HepG2 (cell line): ENCODE results near the gene HES6. TPM values are rescaled to one million over a fixed set of nuclear protein-coding genes. Genes with fewer than 3 reads are reported as not detected.

Experiments used
- CBX2 ChIP-seq, 2 experiments: fragments of 200-600 bp in 1 of 2; sonication (generic); formaldehyde crosslinking in 1 of 2; IDR thresholded peaks; 2 replicates each; pipeline versions ENCODE4 v1.7.0 to v1.8.1; 2018 to 2022; ENCODE audit warnings: low read depth in 2 of 2, low read length in 1 of 2, mild to moderate bottlenecking in 1 of 2, missing genetic modification reagents in 1 of 2
- DPF2 ChIP-seq: sonication (generic); formaldehyde crosslinking; IDR thresholded peaks from 2 replicates; pipeline ENCODE4 v1.4.0; 2020; ENCODE audit warnings: mild to moderate bottlenecking, low read depth, missing genetic modification reagents, borderline replicate concordance
- FLYWCH1 ChIP-seq: sonication (generic); formaldehyde crosslinking; IDR thresholded peaks from 2 replicates; pipeline ENCODE4 v1.8.1; 2023; ENCODE audit warnings: mild to moderate bottlenecking, missing genetic modification reagents
- FOXJ3 ChIP-seq: sonication (generic); formaldehyde crosslinking; IDR thresholded peaks from 2 replicates; pipeline ENCODE4 v1.4.0; 2020; ENCODE audit warnings: missing genetic modification reagents, mild to moderate bottlenecking, borderline replicate concordance
- FOXP1 ChIP-seq, 2 experiments: fragments of 450-650 bp in 1 of 2; IDR thresholded peaks; 2 replicates each; pipeline ENCODE4 v1.6.1; 2017 to 2018; ENCODE audit warnings: antibody characterized with exemption in 1 of 2
- GATA4 ChIP-seq: sonication (generic); IDR thresholded peaks from 2 replicates; pipeline ENCODE4 v1.6.1; 2016; ENCODE audit warnings: antibody characterized with exemption, low read depth, borderline replicate concordance
- HMG20B ChIP-seq: conservative IDR thresholded peaks from 2 replicates; pipeline ENCODE4 v1.6.1; 2016; ENCODE audit warnings: missing genetic modification reagents, missing compliant biosample characterization
- PRMT3 ChIP-seq: sonication (generic); formaldehyde crosslinking; IDR thresholded peaks from 2 replicates; pipeline ENCODE4 v1.8.1; 2022; ENCODE audit warnings: low read depth, mild to moderate bottlenecking, moderate library complexity, missing genetic modification reagents, borderline replicate concordance
- PTBP1 ChIP-seq: fragments of 200-400 bp; formaldehyde crosslinking; IDR thresholded peaks from 2 replicates; pipeline ENCODE4 v1.6.1; 2018; ENCODE audit warnings: low read length, low read depth; ENCODE audit not compliant: poor library complexity, severe bottlenecking
- SIX1 ChIP-seq: sonication (generic); formaldehyde crosslinking; IDR thresholded peaks from 2 replicates; pipeline ENCODE4 v1.4.0; 2020; ENCODE audit warnings: missing genetic modification reagents, borderline replicate concordance
- SP4 ChIP-seq: sonication (generic); formaldehyde crosslinking; IDR thresholded peaks from 2 replicates; pipeline ENCODE4 v1.8.1; 2023; ENCODE audit warnings: mild to moderate bottlenecking, missing genetic modification reagents
- TEAD2 ChIP-seq: sonication (generic); formaldehyde crosslinking; IDR thresholded peaks from 2 replicates; pipeline ENCODE4 v1.9.0; 2021; ENCODE audit warnings: missing genetic modification reagents
- ZFP62 ChIP-seq: sonication (generic); formaldehyde crosslinking; IDR thresholded peaks from 2 replicates; pipeline ENCODE4 v1.4.0; 2020; ENCODE audit warnings: missing genetic modification reagents
- ZNF577 ChIP-seq: sonication (generic); formaldehyde crosslinking; IDR thresholded peaks from 2 replicates; pipeline ENCODE4 v1.4.0; 2020; ENCODE audit warnings: mild to moderate bottlenecking, low read depth, missing genetic modification reagents, borderline replicate concordance
- polyA plus RNA-seq, 8 experiments: library from polyadenylated mRNA; depleted of rRNA in 3 of 8; stranded (reverse) in 7 of 8; unstranded in 1 of 8; fragments of >200 nt; fragmentation: Illumina TruSeq in 4 of 8; extraction: Trizol in 4 of 8; gene quantifications; 2 replicates each; pipeline versions ENCODE4 v1.2.1 to v1.2.3, GENCODE V29; 2011 to 2016; ENCODE audit warnings: low read depth in 4 of 8, missing spikeins in 1 of 8, mixed read lengths in 1 of 8; ENCODE audit not compliant: insufficient read depth in 1 of 8
- total RNA-seq, 5 experiments: library from RNA; depleted of rRNA; stranded (reverse); fragments of >200 nt; fragmentation: Illumina TruSeq; extraction: Trizol; gene quantifications; 2 replicates each; pipeline ENCODE4 v1.2.3, GENCODE V29; 2016; ENCODE audit warnings: low read depth in 1 of 5
- TF ChIP-seq, protein P1 (sequence below): IDR thresholded peaks from 2 replicates; pipeline ENCODE4 v1.6.1; 2012; ENCODE audit warnings: low read length, improper control_type of control experiment
- TF ChIP-seq, protein P2 (sequence below): sonication (generic); formaldehyde crosslinking; IDR thresholded peaks from 2 replicates; pipeline ENCODE4 v1.5.0; 2020; ENCODE audit warnings: mild to moderate bottlenecking, missing genetic modification reagents
- TF ChIP-seq, protein P3 (sequence below): sonication (generic); formaldehyde crosslinking; IDR thresholded peaks from 2 replicates; pipeline ENCODE4 v1.4.0; 2020; ENCODE audit warnings: mild to moderate bottlenecking, missing genetic modification reagents

Gene HES6
- total and polyA plus RNA-seq, 2 of the 13 experiments (the other 11 are each of a cell fraction or from before 2014, with no cell fraction given), result 19.5 to 82.8 TPM

DNA sequence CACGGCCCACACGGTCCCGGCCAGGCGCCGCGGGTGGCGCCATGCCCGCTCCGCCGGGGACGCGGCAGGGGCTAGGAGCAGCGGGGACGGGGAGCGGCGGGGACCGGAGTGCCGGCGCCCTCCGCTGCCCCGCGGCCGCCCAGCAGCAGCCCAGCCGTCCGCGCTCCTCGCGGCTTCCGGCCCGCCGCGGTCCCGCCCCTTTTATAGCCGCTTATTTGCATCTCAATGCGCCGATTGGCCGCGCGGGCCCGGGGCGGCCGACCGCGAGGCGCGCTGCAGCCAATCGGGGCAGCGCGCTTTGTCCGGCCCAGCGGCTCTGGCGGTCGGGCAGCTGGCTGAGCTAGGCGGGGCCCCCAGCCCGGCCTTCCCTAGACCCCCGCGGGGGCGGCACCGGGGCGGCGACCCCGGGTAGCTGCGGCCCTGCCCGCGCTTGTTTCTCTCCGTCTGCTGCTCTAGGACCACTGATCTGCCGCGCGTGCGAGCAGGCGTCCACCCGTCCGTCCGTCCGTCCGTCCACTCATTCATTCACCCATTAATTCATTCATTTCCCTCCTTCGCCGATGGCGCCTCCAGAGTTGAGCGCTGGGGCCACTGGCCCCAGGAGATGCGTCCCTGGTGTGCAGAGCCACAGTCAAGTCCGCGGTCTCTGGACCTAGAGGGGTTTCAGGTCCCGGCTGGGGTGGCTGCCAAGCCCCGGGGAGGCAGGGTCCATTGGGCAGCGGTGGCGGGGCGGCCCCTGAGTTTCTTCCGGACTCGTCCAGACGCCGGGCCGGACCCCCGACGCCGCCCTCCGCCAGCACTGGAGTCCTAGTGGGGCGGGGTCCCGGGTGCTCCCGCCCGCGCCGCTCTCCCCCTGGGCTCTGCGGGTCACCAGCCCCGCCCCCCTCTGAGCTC is at the start of gene HES6 (continued):
- TF ChIP-seq, protein P1, sequence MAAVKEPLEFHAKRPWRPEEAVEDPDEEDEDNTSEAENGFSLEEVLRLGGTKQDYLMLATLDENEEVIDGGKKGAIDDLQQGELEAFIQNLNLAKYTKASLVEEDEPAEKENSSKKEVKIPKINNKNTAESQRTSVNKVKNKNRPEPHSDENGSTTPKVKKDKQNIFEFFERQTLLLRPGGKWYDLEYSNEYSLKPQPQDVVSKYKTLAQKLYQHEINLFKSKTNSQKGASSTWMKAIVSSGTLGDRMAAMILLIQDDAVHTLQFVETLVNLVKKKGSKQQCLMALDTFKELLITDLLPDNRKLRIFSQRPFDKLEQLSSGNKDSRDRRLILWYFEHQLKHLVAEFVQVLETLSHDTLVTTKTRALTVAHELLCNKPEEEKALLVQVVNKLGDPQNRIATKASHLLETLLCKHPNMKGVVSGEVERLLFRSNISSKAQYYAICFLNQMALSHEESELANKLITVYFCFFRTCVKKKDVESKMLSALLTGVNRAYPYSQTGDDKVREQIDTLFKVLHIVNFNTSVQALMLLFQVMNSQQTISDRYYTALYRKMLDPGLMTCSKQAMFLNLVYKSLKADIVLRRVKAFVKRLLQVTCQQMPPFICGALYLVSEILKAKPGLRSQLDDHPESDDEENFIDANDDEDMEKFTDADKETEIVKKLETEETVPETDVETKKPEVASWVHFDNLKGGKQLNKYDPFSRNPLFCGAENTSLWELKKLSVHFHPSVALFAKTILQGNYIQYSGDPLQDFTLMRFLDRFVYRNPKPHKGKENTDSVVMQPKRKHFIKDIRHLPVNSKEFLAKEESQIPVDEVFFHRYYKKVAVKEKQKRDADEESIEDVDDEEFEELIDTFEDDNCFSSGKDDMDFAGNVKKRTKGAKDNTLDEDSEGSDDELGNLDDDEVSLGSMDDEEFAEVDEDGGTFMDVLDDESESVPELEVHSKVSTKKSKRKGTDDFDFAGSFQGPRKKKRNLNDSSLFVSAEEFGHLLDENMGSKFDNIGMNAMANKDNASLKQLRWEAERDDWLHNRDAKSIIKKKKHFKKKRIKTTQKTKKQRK, result no peak
- TF ChIP-seq GATA4 (peak; percentile 84; the same call in 1 of the 2 replicates), SIX1 (CRISPR knock-in tag) (no peak), PRMT3 (CRISPR knock-in tag) (no peak), ZFP62 (CRISPR knock-in tag) (no peak; the same call in 1 of the 2 replicates), FLYWCH1 (CRISPR knock-in tag) (no peak), SP4 (CRISPR knock-in tag) (peak; percentile 87), FOXJ3 (CRISPR knock-in tag) (no peak), TEAD2 (CRISPR knock-in tag) (no peak), CBX2 (IDR thresholded peaks at IDR 0.05; ENCODE audit: low read depth, low read length) (no peak), CBX2 (CRISPR knock-in tag; IDR thresholded peaks at IDR 0.05; ENCODE audit: low read depth) (no peak), ZNF577 (CRISPR knock-in tag) (no peak), DPF2 (CRISPR knock-in tag) (no peak), FOXP1 (IDR thresholded peaks at IDR 0.05) (no peak), FOXP1 (CRISPR knock-in tag; IDR thresholded peaks at IDR 0.05) (no peak), HMG20B (CRISPR knock-in tag) (no peak), PTBP1 (peak; percentile 18)
- TF ChIP-seq, protein P2, sequence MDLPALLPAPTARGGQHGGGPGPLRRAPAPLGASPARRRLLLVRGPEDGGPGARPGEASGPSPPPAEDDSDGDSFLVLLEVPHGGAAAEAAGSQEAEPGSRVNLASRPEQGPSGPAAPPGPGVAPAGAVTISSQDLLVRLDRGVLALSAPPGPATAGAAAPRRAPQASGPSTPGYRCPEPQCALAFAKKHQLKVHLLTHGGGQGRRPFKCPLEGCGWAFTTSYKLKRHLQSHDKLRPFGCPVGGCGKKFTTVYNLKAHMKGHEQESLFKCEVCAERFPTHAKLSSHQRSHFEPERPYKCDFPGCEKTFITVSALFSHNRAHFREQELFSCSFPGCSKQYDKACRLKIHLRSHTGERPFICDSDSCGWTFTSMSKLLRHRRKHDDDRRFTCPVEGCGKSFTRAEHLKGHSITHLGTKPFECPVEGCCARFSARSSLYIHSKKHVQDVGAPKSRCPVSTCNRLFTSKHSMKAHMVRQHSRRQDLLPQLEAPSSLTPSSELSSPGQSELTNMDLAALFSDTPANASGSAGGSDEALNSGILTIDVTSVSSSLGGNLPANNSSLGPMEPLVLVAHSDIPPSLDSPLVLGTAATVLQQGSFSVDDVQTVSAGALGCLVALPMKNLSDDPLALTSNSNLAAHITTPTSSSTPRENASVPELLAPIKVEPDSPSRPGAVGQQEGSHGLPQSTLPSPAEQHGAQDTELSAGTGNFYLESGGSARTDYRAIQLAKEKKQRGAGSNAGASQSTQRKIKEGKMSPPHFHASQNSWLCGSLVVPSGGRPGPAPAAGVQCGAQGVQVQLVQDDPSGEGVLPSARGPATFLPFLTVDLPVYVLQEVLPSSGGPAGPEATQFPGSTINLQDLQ, result 0 out of 2 replicates have a peak, but pooled peaks have one; percentile 72
- TF ChIP-seq, protein P3, sequence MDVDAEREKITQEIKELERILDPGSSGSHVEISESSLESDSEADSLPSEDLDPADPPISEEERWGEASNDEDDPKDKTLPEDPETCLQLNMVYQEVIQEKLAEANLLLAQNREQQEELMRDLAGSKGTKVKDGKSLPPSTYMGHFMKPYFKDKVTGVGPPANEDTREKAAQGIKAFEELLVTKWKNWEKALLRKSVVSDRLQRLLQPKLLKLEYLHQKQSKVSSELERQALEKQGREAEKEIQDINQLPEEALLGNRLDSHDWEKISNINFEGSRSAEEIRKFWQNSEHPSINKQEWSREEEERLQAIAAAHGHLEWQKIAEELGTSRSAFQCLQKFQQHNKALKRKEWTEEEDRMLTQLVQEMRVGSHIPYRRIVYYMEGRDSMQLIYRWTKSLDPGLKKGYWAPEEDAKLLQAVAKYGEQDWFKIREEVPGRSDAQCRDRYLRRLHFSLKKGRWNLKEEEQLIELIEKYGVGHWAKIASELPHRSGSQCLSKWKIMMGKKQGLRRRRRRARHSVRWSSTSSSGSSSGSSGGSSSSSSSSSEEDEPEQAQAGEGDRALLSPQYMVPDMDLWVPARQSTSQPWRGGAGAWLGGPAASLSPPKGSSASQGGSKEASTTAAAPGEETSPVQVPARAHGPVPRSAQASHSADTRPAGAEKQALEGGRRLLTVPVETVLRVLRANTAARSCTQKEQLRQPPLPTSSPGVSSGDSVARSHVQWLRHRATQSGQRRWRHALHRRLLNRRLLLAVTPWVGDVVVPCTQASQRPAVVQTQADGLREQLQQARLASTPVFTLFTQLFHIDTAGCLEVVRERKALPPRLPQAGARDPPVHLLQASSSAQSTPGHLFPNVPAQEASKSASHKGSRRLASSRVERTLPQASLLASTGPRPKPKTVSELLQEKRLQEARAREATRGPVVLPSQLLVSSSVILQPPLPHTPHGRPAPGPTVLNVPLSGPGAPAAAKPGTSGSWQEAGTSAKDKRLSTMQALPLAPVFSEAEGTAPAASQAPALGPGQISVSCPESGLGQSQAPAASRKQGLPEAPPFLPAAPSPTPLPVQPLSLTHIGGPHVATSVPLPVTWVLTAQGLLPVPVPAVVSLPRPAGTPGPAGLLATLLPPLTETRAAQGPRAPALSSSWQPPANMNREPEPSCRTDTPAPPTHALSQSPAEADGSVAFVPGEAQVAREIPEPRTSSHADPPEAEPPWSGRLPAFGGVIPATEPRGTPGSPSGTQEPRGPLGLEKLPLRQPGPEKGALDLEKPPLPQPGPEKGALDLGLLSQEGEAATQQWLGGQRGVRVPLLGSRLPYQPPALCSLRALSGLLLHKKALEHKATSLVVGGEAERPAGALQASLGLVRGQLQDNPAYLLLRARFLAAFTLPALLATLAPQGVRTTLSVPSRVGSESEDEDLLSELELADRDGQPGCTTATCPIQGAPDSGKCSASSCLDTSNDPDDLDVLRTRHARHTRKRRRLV, result 0 out of 2 replicates have a peak, but pooled peaks have one; percentile 38
